GM13977 (cell line): ENCODE measurements around the gene GPR65.

ENCODE experiments used
- DNase-seq: peaks from one replicate; pipeline ENCODE4 v3.0.0; 2012; ENCODE audit warnings: low spot score
- in situ Hi-C: fragments of 300-500 bp; cut with MboI; formaldehyde crosslinking; loops from one replicate; pipeline ENCODE4 v1.12.0; 2022; ENCODE audit warnings: low sequenced_read_pairs, low pct_unique_long_range_greater_than_20kb, mixed read lengths, inconsistent platforms; ENCODE audit not compliant: unreplicated experiment
- TF ChIP-seq, protein P1 (sequence below): IDR thresholded peaks from 2 replicates; pipeline ENCODE4 v1.5.1; 2012; ENCODE audit warnings: mild to moderate bottlenecking, control low read depth; ENCODE audit not compliant: insufficient read depth; ENCODE audit errors: extremely low read depth, missing control alignments

GPR65 gene

DNA sequence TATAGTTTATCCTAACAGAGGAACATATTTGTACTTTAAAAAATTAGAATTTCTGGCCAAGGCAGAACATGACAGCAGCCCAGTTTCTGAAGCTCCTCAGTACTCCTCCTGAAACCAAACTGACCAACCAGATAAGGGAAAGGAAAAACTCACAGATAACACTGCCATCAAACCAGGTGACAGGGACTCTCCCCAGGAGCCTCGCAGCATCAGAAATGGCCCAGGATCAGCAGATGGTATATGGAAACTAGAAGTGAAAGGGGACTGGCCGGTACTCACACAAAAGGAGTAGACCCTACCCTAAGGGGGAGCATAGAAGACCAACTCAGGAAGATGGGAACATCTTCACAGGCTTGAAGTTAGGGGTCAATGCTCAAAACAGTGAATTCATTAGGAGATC is 33.9 kb upstream of the GPR65 start:
- TF ChIP-seq, protein P1, sequence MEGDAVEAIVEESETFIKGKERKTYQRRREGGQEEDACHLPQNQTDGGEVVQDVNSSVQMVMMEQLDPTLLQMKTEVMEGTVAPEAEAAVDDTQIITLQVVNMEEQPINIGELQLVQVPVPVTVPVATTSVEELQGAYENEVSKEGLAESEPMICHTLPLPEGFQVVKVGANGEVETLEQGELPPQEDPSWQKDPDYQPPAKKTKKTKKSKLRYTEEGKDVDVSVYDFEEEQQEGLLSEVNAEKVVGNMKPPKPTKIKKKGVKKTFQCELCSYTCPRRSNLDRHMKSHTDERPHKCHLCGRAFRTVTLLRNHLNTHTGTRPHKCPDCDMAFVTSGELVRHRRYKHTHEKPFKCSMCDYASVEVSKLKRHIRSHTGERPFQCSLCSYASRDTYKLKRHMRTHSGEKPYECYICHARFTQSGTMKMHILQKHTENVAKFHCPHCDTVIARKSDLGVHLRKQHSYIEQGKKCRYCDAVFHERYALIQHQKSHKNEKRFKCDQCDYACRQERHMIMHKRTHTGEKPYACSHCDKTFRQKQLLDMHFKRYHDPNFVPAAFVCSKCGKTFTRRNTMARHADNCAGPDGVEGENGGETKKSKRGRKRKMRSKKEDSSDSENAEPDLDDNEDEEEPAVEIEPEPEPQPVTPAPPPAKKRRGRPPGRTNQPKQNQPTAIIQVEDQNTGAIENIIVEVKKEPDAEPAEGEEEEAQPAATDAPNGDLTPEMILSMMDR, result no peak
- in situ Hi-C loops, result no loop called here
- DNase-seq, result peak; percentile 20

DNA sequence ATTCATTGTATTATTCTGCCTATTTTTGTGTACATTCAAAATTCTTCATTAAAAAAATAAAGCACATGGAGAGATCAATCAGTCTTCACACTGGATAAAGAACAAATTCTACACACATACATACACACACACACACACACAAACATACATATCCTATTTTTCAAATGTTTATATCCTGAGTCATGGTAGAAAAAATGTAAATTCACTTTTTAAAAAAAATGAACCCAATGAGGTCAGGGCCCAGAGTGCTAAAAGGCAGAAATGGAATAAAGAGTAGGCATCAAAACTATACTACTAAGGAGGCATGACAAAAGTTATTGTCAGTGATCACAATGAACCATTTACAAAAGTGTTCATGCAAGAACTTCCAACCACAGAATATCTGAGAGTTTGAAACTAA is 29.3 kb upstream of the GPR65 start:
- TF ChIP-seq, protein P1, result no peak
- in situ Hi-C loops, result no loop called here
- no peak for DNase-seq

DNA sequence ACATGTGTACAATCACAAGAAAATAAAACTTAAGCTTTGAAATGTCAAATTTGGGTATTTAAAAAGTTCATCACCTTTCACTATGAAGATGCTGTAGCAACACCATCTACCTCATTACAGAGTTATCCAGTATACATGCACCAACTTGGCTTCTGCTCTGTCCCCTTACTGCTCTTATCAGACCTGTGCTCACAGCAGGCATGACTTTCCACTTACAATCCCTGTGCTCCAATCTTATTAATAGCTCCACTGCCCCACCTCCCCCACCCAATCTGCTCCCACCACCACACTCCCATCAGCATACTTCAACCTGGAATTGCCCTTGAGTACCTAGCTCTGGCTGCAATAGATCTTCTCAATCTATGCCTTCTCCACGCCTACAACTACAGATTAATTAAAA is 25.2 kb upstream of the GPR65 start:
- in situ Hi-C loops, result no loop called here
- no peak for DNase-seq
- TF ChIP-seq, protein P1, result no peak

DNA sequence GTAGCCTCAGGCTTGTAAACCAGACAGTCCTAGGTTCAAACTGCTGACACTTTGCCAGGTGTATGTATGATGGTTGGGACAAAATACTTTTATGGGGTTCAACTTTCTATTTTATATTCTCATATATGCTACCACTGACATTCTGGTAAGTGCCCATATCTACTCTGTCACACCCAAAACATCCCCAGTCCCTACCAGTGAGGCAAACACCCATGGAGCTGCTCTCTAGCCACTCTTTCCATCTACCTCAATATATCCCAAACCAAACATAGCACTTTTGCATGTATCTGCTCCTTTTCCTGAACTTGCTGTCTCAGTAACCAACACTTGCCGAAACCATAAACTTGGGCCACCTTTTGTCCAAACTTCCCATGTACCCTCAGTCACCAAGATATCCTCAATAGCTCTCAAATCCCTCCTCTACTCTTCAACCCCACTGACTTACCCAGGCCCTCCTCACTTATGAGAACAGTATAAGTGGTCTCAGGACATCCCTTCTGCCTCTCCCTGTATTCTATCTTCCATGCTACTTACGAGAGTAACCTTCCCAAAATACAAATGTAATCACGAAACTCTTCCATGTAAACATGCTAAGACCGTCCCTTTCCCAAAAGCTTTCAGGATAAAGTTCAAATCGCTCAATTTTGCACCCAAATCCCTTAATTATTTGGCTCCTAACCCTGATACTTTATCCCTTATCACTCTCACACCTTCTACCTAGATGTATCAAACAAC is 15.5 kb upstream of the GPR65 start:
- DNase-seq, result no peak
- in situ Hi-C loops, result no loop called here
- TF ChIP-seq, protein P1, result no peak

DNA sequence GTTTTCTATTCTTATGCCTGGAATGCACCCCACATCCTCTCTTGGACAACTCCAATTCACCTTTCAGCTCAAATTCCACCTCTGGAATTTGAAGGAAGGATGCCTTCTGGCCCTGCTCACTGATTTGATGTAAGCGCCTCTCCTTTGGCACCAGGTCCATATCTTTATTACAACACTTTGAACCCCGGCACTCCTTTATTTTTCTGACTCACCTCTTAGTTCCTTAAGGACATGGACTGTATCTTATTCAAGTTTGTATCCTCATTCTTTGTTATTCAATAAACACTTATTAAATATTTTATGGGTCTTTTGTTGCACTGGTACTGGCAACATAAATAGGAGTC is 15.0 kb upstream of the GPR65 start:
- in situ Hi-C loops, result no loop called here
- TF ChIP-seq, protein P1, result no peak
- no peak for DNase-seq

DNA sequence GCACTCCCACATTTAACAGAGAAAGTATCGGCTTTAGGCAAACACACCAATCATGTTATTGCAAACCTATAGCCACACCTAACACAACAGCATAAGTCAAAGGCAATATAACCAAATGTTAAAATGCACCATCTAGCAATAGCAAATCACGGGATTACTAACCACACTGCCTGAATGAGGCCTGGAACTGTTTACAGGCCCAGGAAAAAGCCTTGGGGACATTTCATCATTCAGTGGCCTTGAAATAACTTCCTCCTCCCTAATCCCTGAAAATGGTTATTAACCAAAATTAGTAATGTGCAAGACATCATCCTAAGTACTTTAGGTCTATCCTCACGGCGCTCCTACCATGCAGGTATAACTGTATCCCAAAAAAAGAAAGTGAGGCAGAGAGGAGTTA is 14.3 kb upstream of the GPR65 start:
- TF ChIP-seq, protein P1, result no peak
- in situ Hi-C loops, result no loop called here
- DNase-seq, result no peak
